Measurements from ENCODE around the gene SMYD3.

The SMYD3 gene

GRCh38 chr1:245701631-245702030, 805.4 kb downstream of the SMYD3 start:
- Histone ChIP-seq H3K79me2 (ENCODE audit: low read length) (no peaks in the 10 kb centered on the region), H2AFZ (ENCODE audit: low read length) (no peak overlapping the region), H3K36me3 (replicated peaks; ENCODE audit: insufficient read depth, low read length) (no peaks in the 10 kb centered on the region), H4K20me1 (ENCODE audit: insufficient read depth, low read length) (no peaks in the 10 kb centered on the region), H3F3A (ENCODE audit: insufficient read depth, low read length) (no peaks in the 10 kb centered on the region), H3K4me3 (ENCODE audit: low read length) (no peak overlapping the region), H3K27me3 (replicated peaks; ENCODE audit: insufficient read depth, low read length) (no peaks in the 10 kb centered on the region), H3K27ac (ENCODE audit: low read length) (no peak overlapping the region), H3K9ac (ENCODE audit: low read length) (no peak overlapping the region), H3K9me2 (replicated peaks; ENCODE audit: insufficient read depth, low read length) (no peaks in the 10 kb centered on the region), H3K4me2 (ENCODE audit: low read depth, low read length) (no peak overlapping the region), H3K9me3 (replicated peaks; ENCODE audit: insufficient read depth, low read length) (no peaks in the 10 kb centered on the region), H3K4me1 (ENCODE audit: low read length) (no peaks in the 10 kb centered on the region)
- TF ChIP-seq EZH2phosphoT487 (IDR thresholded peaks at IDR 0.05; ENCODE audit: low read length), result no peak
- no peak for TF ChIP-seq EZH2 (optimal IDR thresholded peaks at IDR 0.05; ENCODE audit: low read depth, low read length)
- no peak for TF ChIP-seq CTCF (IDR thresholded peaks at IDR 0.05; ENCODE audit: low read length)
- no peak for DNase-seq

- no peaks in the 10 kb centered on the region for H3K9me3 ChIP-seq (replicated peaks; ENCODE audit: insufficient read depth, low read length)
- no peaks in the 10 kb centered on the region for H3K9me2 ChIP-seq (replicated peaks; ENCODE audit: insufficient read depth, low read length)
- no peaks in the 10 kb centered on the region for H3K36me3 ChIP-seq (replicated peaks; ENCODE audit: insufficient read depth, low read length)
- no peak for TF ChIP-seq EZH2phosphoT487 (IDR thresholded peaks at IDR 0.05; ENCODE audit: low read length)
- no peak for TF ChIP-seq EZH2 (optimal IDR thresholded peaks at IDR 0.05; ENCODE audit: low read depth, low read length)
- no peak for TF ChIP-seq CTCF (IDR thresholded peaks at IDR 0.05; ENCODE audit: low read length)
- H4K20me1 ChIP-seq (ENCODE audit: insufficient read depth, low read length), result no peaks in the 10 kb centered on the region
- no peaks in the 10 kb centered on the region for H3K79me2 ChIP-seq (ENCODE audit: low read length)
- DNase-seq, result no peak
- no peak overlapping the region for H3K27ac ChIP-seq (ENCODE audit: low read length)
- H2AFZ ChIP-seq (ENCODE audit: low read length), result no peak overlapping the region
- no peaks in the 10 kb centered on the region for H3K27me3 ChIP-seq (replicated peaks; ENCODE audit: insufficient read depth, low read length)
- H3K9ac ChIP-seq (ENCODE audit: low read length), result no peak overlapping the region
- H3K4me3 ChIP-seq (ENCODE audit: low read length), result no peak overlapping the region
- no peaks in the 10 kb centered on the region for H3K4me1 ChIP-seq (ENCODE audit: low read length)
- H3K4me2 ChIP-seq (ENCODE audit: low read depth, low read length), result no peak overlapping the region
- H3F3A ChIP-seq (ENCODE audit: insufficient read depth, low read length), result no peaks in the 10 kb centered on the region
Observed at GRCh38 chr1:245700631-245701030, 806.4 kb downstream of the SMYD3 start.
